GM12891 (cell line): ENCODE measurements around the gene RBP7.

Experiments
- POLR2A ChIP-seq: IDR thresholded peaks from 2 replicates; pipeline ENCODE4 v1.6.1; 2011; ENCODE audit warnings: low read depth, low read length, control low read depth
- POLR2AphosphoS5 ChIP-seq: IDR thresholded peaks from 2 replicates; pipeline ENCODE4 v1.6.1; 2011; ENCODE audit warnings: low read depth, low read length, control low read depth
- POU2F2 ChIP-seq: IDR thresholded peaks from 2 replicates; pipeline ENCODE4 v1.6.1; 2011; ENCODE audit warnings: low read depth, mild to moderate bottlenecking, control low read depth, low read length, moderate library complexity
- SPI1 ChIP-seq: IDR thresholded peaks from 2 replicates; pipeline ENCODE4 v1.6.1; 2011; ENCODE audit warnings: low read depth, low read length, control low read depth

DNA sequence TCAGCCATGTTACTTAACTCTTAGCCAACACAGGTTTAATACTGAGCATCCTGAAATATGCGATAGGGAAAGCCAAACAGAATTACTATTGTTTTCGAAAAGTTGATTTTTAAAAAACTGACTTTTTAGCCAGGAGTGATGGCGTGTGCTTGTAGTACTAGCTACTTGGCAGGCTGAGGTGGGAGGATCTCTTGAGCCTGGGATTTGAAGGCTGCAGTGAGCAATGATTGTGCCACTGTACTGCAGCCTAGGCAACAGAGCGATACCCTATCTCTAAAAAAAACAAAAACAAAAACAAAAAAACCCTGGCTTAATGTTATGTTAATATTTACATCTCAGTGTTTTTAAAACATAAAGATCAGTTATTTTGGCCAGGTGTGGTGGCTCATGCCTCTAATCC, 37.0 kb upstream of the RBP7 start:
- TF ChIP-seq POLR2AphosphoS5 (no peak), POU2F2 (no peak), SPI1 (no peak), POLR2A (no peak)
